Suprapubic skin (tissue), 4 donors: ENCODE results near the gene TCTN1. TPM values are rescaled to one million over a fixed set of nuclear protein-coding genes. Genes with fewer than 3 reads are reported as not detected.
"Not testable (repeated sequence)": the region's sequence is repeated elsewhere in the genome, so short reads cannot be mapped to it uniquely, and the experiment has no call there.

Experiments
- DNase-seq, 2 donors: peaks; one replicate each; pipeline ENCODE4 v3.0.0-alpha.2; 2019; ENCODE audit warnings: low spot score in 2 of 2
- H3K27ac ChIP-seq: fragments of 200-600 bp; sonication (generic); one replicate; pipeline ENCODE4 v1.5.1; 2019
- H3K27me3 ChIP-seq: fragments of 200-600 bp; sonication (generic); one replicate; pipeline ENCODE4 v1.5.1; 2019
- H3K36me3 ChIP-seq: fragments of 200-600 bp; sonication (generic); one replicate; pipeline ENCODE4 v1.5.1; 2019
- H3K4me1 ChIP-seq: fragments of 200-600 bp; sonication (generic); one replicate; pipeline ENCODE4 v1.5.1; 2019
- H3K4me3 ChIP-seq: fragments of 200-600 bp; sonication (generic); one replicate; pipeline ENCODE4 v1.5.1; 2019; ENCODE audit warnings: mild to moderate bottlenecking
- H3K9me3 ChIP-seq: fragments of 200-600 bp; sonication (generic); one replicate; pipeline ENCODE4 v1.5.1; 2019
- CTCF ChIP-seq, 2 donors: fragments of 200-600 bp in 1 of 2; fragments of 450-650 bp in 1 of 2; sonication (generic) in 1 of 2; IDR thresholded peaks; one replicate each; pipeline ENCODE4 v1.5.1; 2016 to 2019; ENCODE audit warnings: antibody characterized with exemption in 2 of 2, mild to moderate bottlenecking in 1 of 2, moderate library complexity in 1 of 2
- EP300 ChIP-seq: sonication (generic); formaldehyde crosslinking; IDR thresholded peaks from one replicate; pipeline ENCODE4 v1.6.1; 2017; ENCODE audit warnings: antibody characterized with exemption
- POLR2A ChIP-seq, 2 donors: fragments of 450-650 bp; IDR thresholded peaks; one replicate each; pipeline ENCODE4 v1.6.1; 2017; ENCODE audit warnings: antibody characterized with exemption in 2 of 2, mild to moderate bottlenecking in 2 of 2, moderate library complexity in 2 of 2
- POLR2AphosphoS5 ChIP-seq, 3 donors: sonication (generic); formaldehyde crosslinking; IDR thresholded peaks; one replicate each; pipeline ENCODE4 v1.6.1; 2017; ENCODE audit warnings: antibody characterized with exemption in 3 of 3
- WGBS: methylation state at CpG from one replicate; pipeline ENCODE4 v1.1.5; 2018; 5-methylcytosine and 5-hydroxymethylcytosine counted together
- total RNA-seq, 4 donors: library from RNA; depleted of rRNA; stranded (reverse); fragments of >200 nt; gene quantifications; one replicate each; pipeline ENCODE4 v1.1.0, GENCODE V29; 2016

The TCTN1 gene
- total RNA-seq, 4 donors from 2014 or later = 18.9 to 46.4 (median 28.4) TPM

GRCh38 chr12:110583137-110584059, 30.5 kb upstream of the TCTN1 start, which contains the start of gene PPTC7:
Gene PPTC7, minus strand, starts transcription at chr12:110583318. Its CDS starts 287 bp downstream, at chr12:110583031.
- no peak for TF ChIP-seq CTCF (IDR thresholded peaks at IDR 0.05)
- peak; percentile 84 for TF ChIP-seq POLR2A (IDR thresholded peaks at IDR 0.05)
- no peak for TF ChIP-seq EP300
- peak in 1 of 3 donors; percentile 3 for TF ChIP-seq POLR2AphosphoS5 (IDR thresholded peaks at IDR 0.05)
- Histone ChIP-seq H3K4me3 (peak within 1 kb of the TSS; percentile 96), H3K27ac (peak within 1 kb of the TSS; percentile 95), H3K36me3 (no peaks in the 10 kb centered on the region), H3K27me3 (no peaks in the 10 kb centered on the region), H3K4me1 (peaks cover 62% of the 10 kb centered on the region), H3K9me3 (no peaks in the 10 kb centered on the region)
- WGBS = 3% methylated on average over 27 of the region's 52 CpGs
- DNase-seq = peak; percentile 98

DNA sequence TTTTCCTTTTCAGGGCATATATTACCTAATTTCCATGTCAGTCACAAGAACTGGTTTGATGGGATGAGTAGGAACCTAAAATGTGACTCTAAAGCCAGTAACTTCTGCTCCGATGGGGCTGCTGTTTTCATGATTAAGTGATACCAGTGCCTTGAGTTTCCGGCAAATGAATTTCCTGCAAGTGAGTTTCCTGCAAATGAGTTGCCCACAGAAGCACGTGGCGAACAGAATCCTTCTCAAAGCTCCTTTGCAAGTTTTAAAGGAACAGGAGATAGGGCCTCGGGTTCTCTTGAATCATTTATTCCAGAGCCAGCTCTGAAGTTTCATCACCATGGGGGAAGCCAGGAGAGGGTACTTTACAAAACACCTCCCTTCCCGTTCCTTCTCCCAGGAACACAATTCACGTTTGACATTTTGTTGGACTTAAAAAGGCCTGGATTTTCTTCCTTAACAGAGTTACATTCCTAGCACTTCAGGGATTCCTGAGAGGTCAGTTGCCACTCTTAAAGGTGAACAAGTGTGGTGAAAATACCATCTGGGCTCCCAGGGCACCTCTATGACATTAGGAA, 28.6 kb upstream of the TCTN1 start:
- WGBS = 15% methylated on average over 7 of the region's 7 CpGs
- H3K4me1 ChIP-seq = peaks cover 45% of the 10 kb centered on the region
- H3K36me3 ChIP-seq = no peaks in the 10 kb centered on the region
- DNase-seq = no peak
- H3K4me3 ChIP-seq = no peak overlapping the region
- TF ChIP-seq POLR2AphosphoS5 (IDR thresholded peaks at IDR 0.05) (peak in 1 of 3 donors; percentile 17), CTCF (IDR thresholded peaks at IDR 0.05) (no peak)
- no peaks in the 10 kb centered on the region for H3K9me3 ChIP-seq
- no peaks in the 10 kb centered on the region for H3K27me3 ChIP-seq
- peak overlapping the region; percentile 66 for H3K27ac ChIP-seq

GRCh38 chr12:110587102-110587501, 26.8 kb upstream of the TCTN1 start:
- not testable (repeated sequence) for H3K9me3 ChIP-seq, H3K27ac ChIP-seq, DNase-seq, H3K27me3 ChIP-seq, H3K36me3 ChIP-seq, H3K4me3 ChIP-seq
- 97% methylated on average over 2 of the region's 2 CpGs for WGBS
- H3K4me1 ChIP-seq = peaks cover 46% of the 10 kb centered on the region

DNA sequence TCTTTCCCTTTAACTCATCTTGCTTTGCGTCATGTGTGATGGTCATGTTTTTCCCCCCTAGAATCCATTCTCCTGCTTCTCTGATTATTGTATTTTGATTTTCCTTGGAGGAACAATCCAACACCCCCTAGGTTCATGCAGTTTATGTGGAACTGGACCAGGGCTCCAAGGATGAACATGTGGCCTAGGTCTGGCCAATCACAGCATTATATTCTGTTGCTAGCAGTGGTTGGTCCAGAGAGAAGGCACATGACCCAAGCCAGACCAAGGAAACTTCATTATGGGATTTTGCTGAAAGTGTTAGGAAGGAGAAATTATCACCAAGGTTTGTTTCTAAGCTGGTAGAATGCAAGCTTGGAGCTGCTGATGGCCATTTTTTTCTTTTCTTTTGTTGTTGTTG, 23.9 kb upstream of the TCTN1 start:
- 100% methylated on average over 1 of the region's 1 CpG for WGBS
- H3K9me3 ChIP-seq = no peaks in the 10 kb centered on the region
- peaks cover 29% of the 10 kb centered on the region for H3K4me1 ChIP-seq
- no peak for TF ChIP-seq CTCF (IDR thresholded peaks at IDR 0.05)
- no peak for TF ChIP-seq POLR2A (IDR thresholded peaks at IDR 0.05)
- TF ChIP-seq EP300 = no peak
- no peak for TF ChIP-seq POLR2AphosphoS5 (IDR thresholded peaks at IDR 0.05)
- H3K36me3 ChIP-seq = no peaks in the 10 kb centered on the region
- no peak overlapping the region for H3K4me3 ChIP-seq
- peak overlapping the region; percentile 61 for H3K27ac ChIP-seq
- no peaks in the 10 kb centered on the region for H3K27me3 ChIP-seq
- DNase-seq = no peak

DNA sequence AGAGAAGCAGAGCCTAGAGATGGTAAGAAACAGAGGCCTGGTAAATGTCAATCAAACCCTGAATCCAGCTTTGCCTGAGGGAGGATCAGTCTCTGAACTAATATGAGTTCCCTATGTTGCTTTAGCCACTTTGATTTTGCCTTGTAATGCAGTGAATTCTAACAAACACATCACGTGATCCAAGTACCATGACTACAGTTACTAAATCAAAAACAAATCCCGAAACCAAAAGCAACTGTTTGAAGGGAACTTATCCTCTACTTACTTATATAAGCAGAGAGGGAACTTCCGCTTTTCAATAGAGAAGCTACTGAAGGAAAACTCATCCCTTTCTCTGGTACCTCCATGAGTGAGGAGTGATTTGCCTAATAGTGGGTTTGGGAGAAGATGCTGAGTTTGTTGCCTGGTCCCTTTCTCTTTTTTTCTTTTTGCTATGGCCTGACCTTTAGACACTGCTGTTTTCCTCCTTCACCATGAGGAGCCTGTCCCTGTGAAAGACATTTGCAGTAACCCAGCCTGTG, 23.1 kb upstream of the TCTN1 start:
- Histone ChIP-seq H3K9me3 (no peaks in the 10 kb centered on the region), H3K27me3 (no peaks in the 10 kb centered on the region), H3K4me3 (no peak overlapping the region), H3K4me1 (peaks cover 21% of the 10 kb centered on the region), H3K36me3 (no peaks in the 10 kb centered on the region), H3K27ac (peak overlapping the region; percentile 61)
- 34% methylated on average over 3 of the region's 3 CpGs for WGBS
- DNase-seq = no peak
- TF ChIP-seq POLR2AphosphoS5 (IDR thresholded peaks at IDR 0.05) (no peak), EP300 (no peak), CTCF (IDR thresholded peaks at IDR 0.05) (no peak), POLR2A (IDR thresholded peaks at IDR 0.05) (no peak)
